GM18909 (cell line): ENCODE results near the gene ZFYVE28.

Experiments used
- ATAC-seq: cut with Tn5 transposase; IDR thresholded peaks from one replicate; pipeline ENCODE4 v1.9.1; 2021; ENCODE audit warnings: mild to moderate bottlenecking; ENCODE audit not compliant: unreplicated experiment, poor library complexity

The ZFYVE28 gene

DNA sequence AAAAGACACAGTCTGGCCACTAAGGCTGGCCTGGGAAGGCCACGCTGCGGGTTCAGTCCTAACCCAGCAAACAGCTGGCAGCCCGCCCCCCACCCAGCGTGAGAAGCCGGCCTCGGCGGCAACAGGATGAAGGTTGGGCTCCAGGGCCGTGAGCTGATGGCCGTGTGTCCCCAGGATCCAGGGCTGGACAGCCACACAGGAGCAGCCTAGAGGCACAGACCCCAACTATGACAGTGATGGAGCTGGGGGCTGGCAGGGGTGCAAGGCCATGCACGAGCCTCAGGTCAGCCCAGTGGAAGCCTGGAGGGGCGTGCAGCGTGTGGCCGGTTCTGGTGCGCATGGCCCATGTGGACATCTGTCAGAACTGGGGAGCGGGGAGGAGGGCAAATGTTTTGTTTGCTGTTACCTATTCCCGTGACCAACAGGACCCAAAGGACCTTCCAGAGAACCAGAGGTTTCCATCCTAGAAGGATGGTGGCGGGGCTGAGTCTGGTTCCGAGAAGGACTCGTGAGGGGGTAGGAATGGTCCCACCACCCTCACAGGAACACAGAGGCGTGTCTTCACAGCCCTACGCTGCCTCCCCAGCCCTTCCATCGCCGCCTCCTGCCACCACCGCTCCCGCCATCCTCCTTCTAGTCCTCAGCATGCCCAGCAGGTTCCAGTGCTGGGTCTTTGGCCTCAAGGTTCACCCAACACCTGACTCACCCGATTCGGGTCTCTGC is 46.5 kb downstream of the ZFYVE28 start:
- no peak for ATAC-seq

DNA sequence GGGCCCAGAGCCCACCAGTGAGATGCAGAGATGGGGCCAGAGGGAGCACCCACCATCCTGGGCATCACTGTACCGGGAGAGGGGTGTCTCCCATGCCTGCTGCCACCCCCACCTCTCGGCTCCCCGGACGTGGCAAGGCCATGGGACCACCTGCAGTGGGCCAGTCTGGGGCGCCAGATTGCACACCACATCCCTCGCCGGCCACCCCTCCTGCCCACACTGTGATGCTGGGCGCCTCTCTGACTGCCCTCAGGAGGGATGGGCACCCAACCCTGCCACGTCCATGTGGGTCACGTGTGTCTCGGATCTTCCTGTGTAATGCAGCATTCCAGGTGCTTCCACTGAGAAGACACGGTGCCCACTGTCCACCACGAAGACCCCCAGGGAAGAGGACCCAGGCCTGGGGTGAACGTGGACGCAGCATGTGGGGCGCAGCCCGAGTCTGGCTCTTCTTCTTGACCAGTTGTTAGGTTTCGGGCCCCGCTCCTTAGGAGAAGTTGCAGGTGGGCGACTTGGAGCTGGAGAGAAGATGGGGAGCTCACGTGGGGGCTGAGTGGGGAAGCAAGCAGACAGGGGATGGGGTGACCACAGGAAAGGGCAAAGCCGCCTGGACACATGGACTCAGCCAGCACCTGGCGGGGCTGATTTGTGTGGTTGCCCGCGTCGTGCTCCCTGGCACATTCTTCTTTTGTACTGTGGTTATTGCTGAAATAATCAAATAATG is 47.7 kb downstream of the ZFYVE28 start:
- ATAC-seq, result no peak

DNA sequence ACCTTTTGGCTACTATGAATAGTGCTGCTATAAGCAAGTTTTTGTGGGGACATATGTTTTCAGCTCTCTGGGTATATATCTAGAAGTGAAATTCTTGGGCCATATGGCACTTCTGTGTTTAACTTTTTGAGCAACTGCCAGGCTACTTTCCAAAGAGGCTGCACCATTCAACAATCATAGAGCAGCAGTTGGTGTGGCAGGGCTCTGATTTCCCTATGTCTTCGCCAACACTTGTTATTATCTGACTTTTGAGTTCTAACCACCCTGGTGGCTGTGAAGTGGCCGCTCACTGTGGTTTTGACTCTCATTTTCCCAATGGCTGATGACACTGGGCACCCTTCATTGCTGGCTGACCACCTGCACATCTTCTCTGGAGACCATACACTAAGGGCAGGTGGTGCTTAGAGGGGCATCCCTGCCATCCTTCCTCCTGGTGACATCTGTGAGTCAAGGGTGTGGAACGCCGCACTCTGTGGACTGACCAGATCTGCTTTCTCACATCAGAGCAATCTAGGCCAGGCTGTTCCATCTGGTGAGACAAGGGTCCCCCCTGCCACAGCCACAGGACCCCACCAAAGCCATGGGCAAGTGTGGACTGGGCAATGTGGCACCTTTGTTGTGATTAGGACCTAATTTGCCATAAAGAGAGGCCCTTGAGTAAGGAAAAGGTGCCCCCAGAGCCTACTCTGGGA is 49.6 kb downstream of the ZFYVE28 start:
- no peak for ATAC-seq

DNA sequence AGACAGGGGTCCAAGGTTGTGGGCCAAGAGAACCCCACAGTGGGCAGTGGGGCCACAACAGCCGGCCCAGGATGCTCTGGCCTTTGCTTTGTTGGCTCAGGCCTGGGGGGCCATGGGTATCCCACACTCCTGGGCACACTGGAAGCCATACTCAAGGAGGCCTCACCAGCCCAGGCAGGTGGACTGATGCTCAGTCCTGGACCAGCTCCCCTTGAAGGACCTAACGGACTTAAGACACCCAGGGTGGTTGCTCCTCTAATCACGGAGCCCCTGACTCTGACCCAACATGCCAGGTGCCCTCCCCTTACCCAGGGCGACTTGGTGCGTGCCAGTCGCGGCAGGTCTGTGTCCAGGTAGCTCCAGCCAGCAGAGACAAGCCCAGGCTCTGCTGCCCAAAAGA is 50.8 kb downstream of the ZFYVE28 start:
- ATAC-seq, result no peak

DNA sequence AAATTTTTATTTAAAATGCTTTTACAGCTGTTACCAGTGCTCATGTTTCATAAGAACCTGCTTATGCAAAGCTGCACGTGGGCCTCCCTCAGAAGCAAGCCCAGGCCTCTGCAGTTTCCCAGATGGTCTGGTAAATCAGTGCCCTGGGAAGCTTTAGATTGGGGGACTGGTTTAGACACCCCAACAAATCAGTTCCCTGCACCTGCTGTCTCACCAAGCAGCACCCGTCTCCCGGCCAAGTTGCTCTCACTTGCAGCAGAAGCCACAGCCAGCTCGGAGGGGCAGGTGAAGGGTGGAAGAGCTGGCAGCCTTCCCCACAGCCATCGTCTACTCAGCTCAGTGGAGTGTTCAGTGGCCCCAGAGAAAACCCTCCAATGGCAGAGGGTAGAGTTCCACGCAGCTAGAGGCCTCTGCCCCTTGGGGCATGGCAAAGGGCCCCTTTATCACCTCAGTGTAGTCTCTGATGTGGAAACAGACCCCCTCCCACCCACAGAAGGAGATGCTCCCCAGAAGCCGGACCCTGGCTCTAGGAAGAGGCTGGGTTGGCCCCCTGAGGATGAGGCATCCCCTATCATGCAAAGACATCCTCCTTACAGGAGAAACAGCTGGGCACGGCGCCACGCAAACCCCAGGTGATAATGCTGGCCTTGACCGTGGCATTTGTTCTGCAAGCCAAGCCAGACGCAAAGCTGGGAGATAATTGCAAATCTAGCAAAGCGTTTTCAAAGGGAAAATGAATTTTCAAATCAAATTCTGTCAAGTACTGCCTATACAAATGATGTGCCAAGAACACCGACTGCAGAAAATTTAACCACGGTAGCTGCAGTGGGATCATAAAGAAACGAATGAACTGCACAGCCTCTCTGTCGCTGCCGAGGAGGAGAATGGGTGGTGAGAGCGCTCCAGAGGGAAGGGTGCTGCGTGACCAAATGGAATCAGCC is 51.9 kb downstream of the ZFYVE28 start:
- ATAC-seq, result no peak

DNA sequence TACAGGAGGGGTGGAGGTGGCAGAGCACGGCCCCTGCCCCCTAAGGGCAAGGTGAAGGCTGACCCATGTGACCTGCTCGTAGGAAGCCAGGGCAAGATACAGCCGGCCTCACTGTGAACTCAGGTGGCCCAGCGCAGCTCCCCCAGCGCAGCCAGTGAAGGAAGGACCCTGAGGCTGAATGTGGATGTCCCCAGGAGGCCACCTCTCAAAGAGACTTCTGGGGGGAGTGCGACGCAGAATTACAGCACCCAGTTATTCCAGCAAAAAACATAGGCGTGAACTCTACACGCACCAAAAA is 52.6 kb downstream of the ZFYVE28 start:
- no peak for ATAC-seq

DNA sequence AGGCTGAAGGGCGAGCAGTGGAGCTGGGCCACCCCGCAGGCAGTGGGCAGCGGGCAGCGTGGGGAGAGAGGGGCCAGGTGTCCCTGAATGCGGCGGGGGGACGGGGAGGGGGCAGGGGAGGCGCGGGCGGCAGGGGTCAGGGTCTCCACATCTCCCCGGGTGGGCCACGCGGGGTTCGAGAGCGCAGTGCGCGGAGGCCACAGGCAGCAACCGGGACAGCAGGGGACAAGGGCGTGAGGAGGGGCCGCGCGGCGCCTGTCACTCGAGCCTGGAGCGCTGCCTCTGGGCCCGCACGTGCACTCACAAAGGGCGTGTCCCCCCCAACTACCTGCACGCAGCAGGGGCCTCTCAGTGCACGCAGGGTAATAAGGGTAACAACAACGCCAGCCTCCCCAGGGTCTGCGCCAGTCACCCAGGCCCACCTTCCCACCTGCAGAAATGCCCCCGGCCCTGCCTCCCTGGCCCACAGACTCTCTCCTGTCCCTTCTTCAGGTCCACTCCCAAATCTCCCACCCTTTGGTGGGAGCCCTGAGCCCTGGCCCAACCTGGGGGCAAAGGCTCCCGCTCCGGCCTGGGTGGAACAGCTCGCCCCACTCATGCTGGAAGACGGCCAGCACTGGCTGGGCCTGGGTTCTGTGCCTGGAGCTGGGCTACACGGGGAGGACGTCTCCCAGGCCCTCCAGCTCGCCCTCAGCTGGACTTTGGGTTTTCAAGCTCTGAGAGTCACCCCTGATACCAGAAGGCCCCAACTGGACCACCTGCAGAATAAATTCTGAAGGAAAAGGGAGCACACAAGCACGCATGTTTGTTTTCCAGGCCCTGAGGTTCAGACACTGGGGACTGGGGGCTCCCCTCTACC is 53.2 kb downstream of the ZFYVE28 start:
- no peak for ATAC-seq

DNA sequence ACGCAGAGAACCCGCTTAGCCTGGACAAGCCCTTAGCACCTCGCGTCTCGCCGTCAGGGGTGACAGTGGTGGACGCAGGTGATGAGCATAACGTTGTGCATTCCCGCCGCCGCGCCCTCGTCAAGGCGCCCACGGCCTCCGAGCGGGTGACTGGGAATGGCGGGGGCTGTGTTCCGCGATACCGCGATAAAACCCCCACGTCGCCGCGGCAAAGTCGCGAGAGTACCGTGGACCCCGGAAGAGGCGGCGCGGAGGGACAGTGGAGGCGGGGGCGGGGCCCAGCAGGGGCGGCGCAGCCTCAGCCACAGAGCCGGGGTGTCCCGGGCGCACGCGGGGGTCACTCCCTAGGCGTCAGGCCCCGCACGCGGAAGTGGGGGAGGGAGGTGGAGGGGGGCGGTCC is 53.8 kb downstream of the ZFYVE28 start:
- ATAC-seq, result no peak

DNA sequence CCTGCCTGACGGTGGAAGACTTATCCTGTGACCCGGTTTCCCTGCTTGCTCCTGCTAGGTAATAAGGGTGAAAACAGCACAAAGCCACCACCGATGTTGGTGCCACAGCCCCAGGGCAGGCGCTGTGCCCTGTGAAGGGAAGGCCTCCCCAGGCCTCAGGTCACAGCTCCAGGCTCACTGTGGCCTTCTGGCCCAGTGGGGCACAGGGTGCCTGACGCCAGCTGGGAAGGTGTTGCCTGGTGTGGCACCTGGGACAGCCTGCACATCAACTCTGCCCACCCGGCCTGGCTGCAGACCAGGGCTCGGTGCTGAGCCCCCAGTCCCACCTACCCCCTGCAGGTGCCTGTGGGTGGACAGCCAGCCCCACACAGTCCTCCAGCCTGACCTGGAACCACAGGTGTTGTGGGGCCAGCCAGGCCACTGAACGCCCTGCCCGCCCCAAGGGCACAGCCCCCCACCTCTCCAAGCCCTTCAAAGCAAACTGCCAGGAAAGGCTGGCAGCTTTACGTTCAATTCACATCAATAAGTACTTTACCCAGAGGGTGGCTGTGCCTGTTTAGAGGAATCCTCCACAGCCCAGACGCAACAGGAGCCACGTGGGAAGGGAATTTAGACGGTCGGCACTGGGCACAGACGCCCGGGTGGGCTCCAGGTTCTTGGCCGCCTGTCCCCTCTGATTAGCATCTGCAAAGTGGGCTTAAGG is 54.3 kb downstream of the ZFYVE28 start:
- ATAC-seq, result no peak

DNA sequence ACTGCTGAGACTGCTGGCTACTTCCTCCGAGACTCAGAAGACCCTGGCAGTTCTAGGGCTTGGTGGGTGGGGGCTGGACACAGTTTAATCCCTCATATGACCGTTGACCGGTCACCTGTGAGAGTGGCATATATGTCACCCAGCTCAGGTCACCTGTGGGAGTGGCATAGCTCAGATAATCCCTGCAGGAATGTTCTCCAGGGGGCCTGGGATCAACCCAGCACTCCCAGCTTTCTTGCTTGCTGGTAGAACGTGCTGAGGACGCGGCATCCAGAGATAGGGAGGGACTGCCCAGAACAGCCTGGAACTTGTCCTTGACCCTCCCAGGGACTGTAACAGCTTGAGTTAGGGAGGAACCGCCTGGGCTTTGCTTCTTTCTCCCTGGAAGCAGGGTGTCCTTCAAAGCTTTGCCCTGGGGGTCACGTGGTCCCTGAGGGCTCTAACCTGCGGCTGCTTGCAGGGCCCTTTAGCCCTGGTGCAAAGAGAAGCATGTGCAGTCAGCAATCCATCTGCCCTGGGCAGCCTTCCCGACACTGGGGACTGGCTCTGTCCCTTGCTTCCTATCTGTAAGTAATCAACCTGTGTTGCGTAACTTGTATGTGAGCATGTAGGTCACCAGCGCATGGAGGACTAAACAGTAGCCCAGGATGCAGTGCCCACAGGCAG is 55.3 kb downstream of the ZFYVE28 start:
- no peak for ATAC-seq

DNA sequence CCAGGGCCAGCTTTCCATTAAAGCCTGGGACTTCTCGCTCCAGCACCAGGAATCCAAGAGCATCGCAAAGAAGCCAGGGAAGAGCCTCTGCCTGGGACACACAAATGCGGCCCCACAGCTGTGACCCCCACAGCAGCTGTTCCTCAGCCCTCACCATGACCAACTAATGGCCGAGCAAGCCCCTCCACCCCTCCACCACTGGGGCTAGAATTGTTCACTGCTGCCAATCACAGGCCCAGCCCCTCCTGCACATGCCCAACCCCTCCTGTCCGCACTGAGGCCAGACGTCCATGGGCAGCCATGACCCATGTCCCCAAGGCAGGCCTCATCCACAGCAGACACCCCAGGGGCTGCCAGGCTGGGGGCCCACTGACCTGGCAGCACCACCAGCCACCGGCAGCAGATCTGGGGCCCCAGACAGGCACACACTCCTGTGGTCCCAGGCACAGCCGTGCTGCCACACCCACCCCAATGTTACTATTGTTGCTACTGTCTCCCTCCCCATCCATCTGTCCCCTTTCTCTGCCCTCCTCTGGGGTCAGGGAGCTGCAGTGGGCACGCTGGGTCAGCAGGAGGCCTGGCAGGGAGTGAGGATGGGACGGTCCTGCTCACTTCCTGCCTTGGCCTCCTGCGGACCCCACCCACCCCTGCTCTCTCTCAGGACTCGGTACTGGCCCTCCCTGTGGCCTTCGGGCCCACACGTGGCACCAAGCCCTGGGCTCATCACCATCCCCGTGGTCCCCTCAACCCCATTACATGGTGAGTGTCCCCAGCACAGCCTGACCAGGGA is 56.0 kb downstream of the ZFYVE28 start:
- no peak for ATAC-seq

DNA sequence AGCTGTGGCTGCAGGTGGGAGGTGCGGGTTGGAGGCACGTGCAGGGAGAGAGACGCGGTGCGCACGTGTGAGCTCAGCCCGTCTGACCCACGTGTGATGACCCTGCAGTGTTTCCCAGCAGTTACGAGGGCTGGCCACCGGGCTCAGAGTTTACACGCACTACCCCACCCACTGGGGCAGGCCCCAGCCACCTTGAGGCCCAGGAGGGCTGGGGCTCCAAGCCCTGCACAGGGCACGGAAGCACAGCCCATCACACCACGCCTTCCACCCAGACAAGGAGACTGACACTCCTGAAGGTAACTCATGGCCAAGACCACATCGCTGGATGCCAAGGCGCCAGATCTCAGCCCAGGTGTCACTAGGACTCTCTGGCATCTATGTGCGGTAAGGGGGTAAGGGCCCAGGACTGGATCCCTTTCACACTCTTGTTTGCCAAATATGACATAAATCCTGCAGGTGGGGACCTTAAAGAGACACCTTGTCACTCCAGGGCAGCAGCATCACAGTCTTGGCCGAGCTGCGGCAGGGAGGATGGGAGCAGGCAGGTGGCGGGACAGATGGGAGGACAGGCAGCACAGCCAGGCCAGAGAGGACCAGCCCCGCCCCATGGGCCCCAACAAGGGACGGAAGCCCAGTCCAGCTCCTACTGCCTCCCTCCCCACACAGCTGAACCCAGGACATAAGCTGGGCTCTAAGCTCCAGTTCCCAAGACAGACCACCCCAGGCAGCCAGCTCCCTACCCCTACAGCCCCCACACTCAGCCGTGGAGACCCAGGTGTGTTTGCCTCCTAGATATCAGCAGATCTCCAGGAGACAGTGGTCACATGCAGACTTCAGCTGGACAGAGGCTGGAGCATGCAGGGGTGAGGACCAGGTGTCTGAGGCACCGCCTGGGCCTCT is 56.8 kb downstream of the ZFYVE28 start:
- no peak for ATAC-seq

DNA sequence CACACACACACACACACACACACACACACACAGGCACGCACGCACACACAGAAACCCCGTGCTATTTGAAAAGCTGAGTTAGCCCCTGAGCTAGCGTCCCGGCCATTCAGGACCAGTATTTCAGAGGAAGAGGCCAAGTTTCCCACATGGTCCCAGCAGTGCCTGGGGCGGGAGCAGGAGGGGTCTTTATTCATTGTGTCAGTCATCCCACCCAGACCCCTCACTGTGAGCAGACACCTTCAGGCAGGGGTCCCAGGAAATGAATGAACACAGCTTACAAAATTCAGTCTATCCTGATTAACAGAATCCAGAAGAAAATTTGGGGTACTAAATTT is 58.1 kb downstream of the ZFYVE28 start:
- ATAC-seq, result no peak

DNA sequence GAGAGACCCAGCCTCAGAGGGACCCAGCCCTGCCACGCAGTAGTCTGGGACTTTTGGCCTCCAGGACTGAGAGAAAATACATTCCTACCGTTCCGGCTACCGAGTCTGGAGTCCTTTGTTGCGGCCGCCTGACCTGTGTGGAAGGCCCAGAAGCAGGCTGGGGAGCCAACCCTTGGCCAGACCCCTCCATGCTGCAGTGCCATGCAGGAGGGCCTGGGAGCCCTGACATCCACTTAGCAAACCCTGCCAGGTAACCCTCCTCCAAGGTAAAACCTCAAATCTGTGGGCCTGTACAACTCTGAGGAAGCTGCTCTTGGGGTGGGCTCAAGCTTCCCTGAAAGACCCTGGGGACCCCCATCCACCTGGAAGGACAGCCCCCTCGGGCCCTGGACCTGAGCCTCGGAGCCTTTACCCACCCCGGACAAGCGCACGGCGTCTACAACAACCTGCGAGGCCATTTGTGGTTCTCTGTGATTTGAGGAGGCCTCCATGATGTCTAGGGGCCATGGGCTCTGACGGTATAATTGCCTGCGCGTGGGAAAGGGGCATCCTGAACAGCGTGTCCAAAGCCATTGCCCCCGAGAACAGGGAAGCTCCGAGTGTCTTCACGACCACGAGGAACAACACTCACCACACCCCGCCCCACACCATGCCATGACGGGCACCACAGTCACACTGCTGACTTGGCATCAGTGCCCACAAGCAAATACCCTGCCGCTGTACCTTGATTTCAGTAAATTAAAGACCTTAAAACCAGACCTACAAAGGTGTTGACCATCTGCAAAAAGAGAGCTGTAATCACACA is 58.7 kb downstream of the ZFYVE28 start:
- ATAC-seq, result no peak

DNA sequence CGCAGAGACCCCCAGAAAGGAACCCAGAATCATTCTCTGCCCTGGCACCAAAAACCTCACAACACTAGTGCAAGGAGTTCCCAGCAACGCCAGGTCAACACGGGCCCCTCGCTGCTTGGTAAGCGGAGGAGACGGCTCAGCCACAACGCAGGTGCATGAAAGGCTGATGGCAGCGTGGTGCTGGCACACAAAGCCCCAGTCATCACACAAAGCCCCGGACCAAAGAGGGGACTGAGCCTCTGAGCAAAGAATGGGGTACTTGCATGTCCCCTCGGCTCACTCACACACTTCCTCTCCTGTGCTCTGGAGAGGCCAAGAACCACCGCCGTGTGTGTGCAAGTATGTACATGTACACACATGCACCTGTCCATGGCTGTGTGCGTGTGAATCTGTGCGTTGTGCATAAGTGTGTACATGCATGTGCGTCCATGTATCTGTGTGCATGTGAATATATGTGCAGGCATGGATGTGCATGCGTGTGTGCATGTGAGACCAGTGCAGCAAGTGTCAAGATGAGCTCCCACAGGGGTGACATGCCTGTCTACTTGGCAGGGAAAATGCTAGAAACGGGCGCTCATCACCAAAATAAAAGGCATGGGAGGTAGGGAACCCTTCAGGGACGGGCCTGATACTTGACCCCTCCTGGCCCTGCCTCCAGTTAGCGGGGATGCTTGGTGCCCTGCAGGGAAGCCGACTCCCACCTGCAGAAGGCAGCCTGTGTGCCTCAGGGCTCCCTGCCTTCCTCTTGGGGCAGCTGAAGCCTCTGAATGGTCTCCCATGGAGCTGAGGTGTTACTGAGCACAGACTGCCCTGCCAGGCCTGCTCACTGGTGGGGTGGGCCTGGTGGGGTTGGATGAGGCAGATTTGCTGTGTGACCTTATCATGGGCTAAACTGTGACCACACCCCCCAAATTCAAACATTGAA is 60.4 kb downstream of the ZFYVE28 start:
- no peak for ATAC-seq
